Endodermal cell (in vitro differentiated cells): ENCODE results near the gene ADCY10. TPM values are rescaled to one million over a fixed set of nuclear protein-coding genes. Genes with fewer than 3 reads are reported as not detected.
A peak's percentile ranks its signal among the peaks of the same experiment; 100 is the strongest.

ENCODE experiments used
- DNase-seq: peaks from one replicate; pipeline ENCODE4 v3.0.0-alpha.2; 2017
- H3K27ac ChIP-seq: 2 replicates; pipeline ENCODE4 v1.5.1; 2013; ENCODE audit warnings: mild to moderate bottlenecking, low read depth, low read length, moderate library complexity
- H3K27me3 ChIP-seq: 2 replicates; pipeline ENCODE4 v1.6.1; 2013; ENCODE audit warnings: mild to moderate bottlenecking, low read length, moderate library complexity; ENCODE audit not compliant: insufficient read depth, control insufficient read depth, poor library complexity, severe bottlenecking
- H3K36me3 ChIP-seq: 2 replicates; pipeline ENCODE4 v1.7.0; 2013; ENCODE audit warnings: mild to moderate bottlenecking, low read length, moderate library complexity; ENCODE audit not compliant: control insufficient read depth, insufficient read depth
- H3K4me1 ChIP-seq: one replicate; pipeline ENCODE4 v1.7.0; 2013; ENCODE audit warnings: low read length; ENCODE audit not compliant: control insufficient read depth, insufficient read depth
- H3K4me3 ChIP-seq: 2 replicates; pipeline ENCODE4 v1.5.1; 2013; ENCODE audit warnings: mild to moderate bottlenecking, low read length, moderate library complexity
- H3K9ac ChIP-seq: 2 replicates; pipeline ENCODE4 v1.6.1; 2013; ENCODE audit warnings: mild to moderate bottlenecking, low read length, moderate library complexity; ENCODE audit not compliant: poor library complexity, severe bottlenecking; ENCODE audit errors: extremely low read depth
- H3K9me3 ChIP-seq: 2 replicates; pipeline ENCODE4 v1.6.1; 2013; ENCODE audit warnings: mild to moderate bottlenecking, low read length, moderate library complexity; ENCODE audit not compliant: control insufficient read depth
- H3K27ac Mint-ChIP-seq: 2 replicates; pipeline ENCODE4 v1.8.0; 2020; ENCODE audit warnings: mixed read lengths
- H3K27me3 Mint-ChIP-seq: 2 replicates; pipeline ENCODE4 v1.8.0; 2021; ENCODE audit warnings: mild to moderate bottlenecking, mixed read lengths; ENCODE audit not compliant: insufficient read depth
- H3K36me3 Mint-ChIP-seq: 2 replicates; pipeline ENCODE4 v1.8.0; 2020; ENCODE audit warnings: low read depth, mixed read lengths
- H3K4me1 Mint-ChIP-seq: 2 replicates; pipeline ENCODE4 v1.8.0; 2020; ENCODE audit warnings: mixed read lengths
- H3K4me3 Mint-ChIP-seq: 2 replicates; pipeline ENCODE4 v1.8.0; 2020; ENCODE audit warnings: mild to moderate bottlenecking, moderate library complexity, mixed read lengths
- H3K9me3 Mint-ChIP-seq: 2 replicates; pipeline ENCODE4 v1.8.0; 2020; ENCODE audit warnings: mild to moderate bottlenecking, mixed read lengths
- CTCF ChIP-seq: fragments of 200-600 bp; sonication (generic); conservative IDR thresholded peaks from 2 replicates; pipeline ENCODE4 v1.5.0; 2021; ENCODE audit warnings: antibody characterized with exemption, mild to moderate bottlenecking
- WGBS, 2 experiments: methylation state at CpG; one replicate each; pipeline versions ENCODE4 v1.1.5 to v1.1.7; 2013; ENCODE audit warnings: missing lambda C conversion rate in 2 of 2, mixed read lengths in 1 of 2; ENCODE audit not compliant: insufficient coverage in 1 of 2, insufficient read length in 1 of 2; 5-methylcytosine and 5-hydroxymethylcytosine counted together
- total RNA-seq, 2 donors: library from RNA; stranded (reverse); fragmentation: NEBNext Ultra II Directional in 1 of 2; extraction: Animal tissue kit (Norgen Biotek cat#: 25700) in 1 of 2; gene quantifications; 2 replicates in 1 of 2; 3 replicates in 1 of 2; pipeline ENCODE4 v1.2.1, GENCODE V29; 2021

ADCY10 gene
- total RNA-seq, 2 donors from 2014 or later: 0.13 TPM; not detected in 1

- Histone ChIP-seq H3K27me3 (no peaks in the 10 kb centered on the region), H3K9me3 (peaks cover 2% of the 10 kb centered on the region), H3K36me3 (no peaks in the 10 kb centered on the region), H3K4me3 (no peak overlapping the region), H3K4me1 (peaks cover 11% of the 10 kb centered on the region), H3K9ac (no peak overlapping the region), H3K27ac (no peak overlapping the region)
- Mint-ChIP-seq H3K9me3 (peaks cover under 1% of the 10 kb centered on the region), H3K4me3 (no peak overlapping the region), H3K36me3 (no peaks in the 10 kb centered on the region), H3K4me1 (peaks cover 27% of the 10 kb centered on the region), H3K27ac (no peak overlapping the region), H3K27me3 (peaks cover 1% of the 10 kb centered on the region)
- no peak for TF ChIP-seq CTCF
- peak; percentile 45 for DNase-seq
- WGBS, 2 experiments: 90 to 93% methylated on average over 5 to 6 of the region's 6 CpGs
Measured at GRCh38 chr1:167821356-167821685, 92.6 kb downstream of the ADCY10 start.

GRCh38 chr1:167820684-167821355, 93.1 kb downstream of the ADCY10 start:
- no peak for TF ChIP-seq CTCF
- H3K27ac ChIP-seq: no peak overlapping the region
- Mint-ChIP-seq H3K27me3 (peaks cover 1% of the 10 kb centered on the region), H3K9me3 (peaks cover 6% of the 10 kb centered on the region), H3K4me1 (peaks cover 23% of the 10 kb centered on the region), H3K4me3 (no peak overlapping the region), H3K36me3 (peaks cover 1% of the 10 kb centered on the region), H3K27ac (no peak overlapping the region)
- H3K9me3 ChIP-seq: peaks cover 6% of the 10 kb centered on the region
- no peak overlapping the region for H3K4me3 ChIP-seq
- 90 to 93% methylated on average over 2 to 12 of the region's 12 CpGs for WGBS, 2 experiments
- H3K4me1 ChIP-seq: peaks cover 11% of the 10 kb centered on the region
- no peak overlapping the region for H3K9ac ChIP-seq
- no peaks in the 10 kb centered on the region for H3K27me3 ChIP-seq
- H3K36me3 ChIP-seq: no peaks in the 10 kb centered on the region
- peak; percentile 69 for DNase-seq

GRCh38 chr1:167819849-167820683, 93.9 kb downstream of the ADCY10 start:
- H3K4me1 Mint-ChIP-seq: peaks cover 23% of the 10 kb centered on the region
- DNase-seq: peak; percentile 93
- 42 to 62% methylated on average over 11 to 35 of the region's 35 CpGs for WGBS, 2 experiments
- Histone ChIP-seq H3K27ac (no peak overlapping the region), H3K9me3 (peaks cover 14% of the 10 kb centered on the region), H3K27me3 (no peaks in the 10 kb centered on the region), H3K4me3 (no peak overlapping the region), H3K4me1 (peaks cover 11% of the 10 kb centered on the region), H3K36me3 (no peaks in the 10 kb centered on the region), H3K9ac (no peak overlapping the region)
- H3K36me3 Mint-ChIP-seq: peaks cover 5% of the 10 kb centered on the region
- peaks cover 13% of the 10 kb centered on the region for H3K9me3 Mint-ChIP-seq
- peak overlapping the region; percentile 44 for H3K4me3 Mint-ChIP-seq
- TF ChIP-seq CTCF: no peak
- peaks cover 1% of the 10 kb centered on the region for H3K27me3 Mint-ChIP-seq
- peak overlapping the region; percentile 83 for H3K27ac Mint-ChIP-seq
